ENCODE data around the gene TMEM204. TPM values are rescaled to one million over a fixed set of nuclear protein-coding genes. Genes with fewer than 3 reads are reported as not detected.

Gene TMEM204
- total RNA-seq, 1 experiment from 2014 or later = not detected

GRCh38 chr16:1540556-1540855 is 7.0 kb downstream of the TMEM204 start:
- H3K4me3 ChIP-seq = no peak overlapping the region
- H3K4me2 ChIP-seq = no peak overlapping the region
- no peak for TF ChIP-seq CTCF (conservative IDR thresholded peaks at IDR 0.05)
- TF ChIP-seq EZH2 (IDR thresholded peaks at IDR 0.05; ENCODE audit: low read depth) = no peak
- DNase-seq = no peak
- no peaks in the 10 kb centered on the region for H3K9me3 ChIP-seq (ENCODE audit: insufficient read depth, low read depth)
- H3K4me1 ChIP-seq (replicated peaks; ENCODE audit: insufficient read depth) = peaks cover 20% of the 10 kb centered on the region
- CTCF ChIA-PET = no interaction called here
- POLR2A ChIA-PET (ENCODE audit: unreplicated experiment) = no interaction called here
- intact Hi-C loops (cut with micrococcal nuclease; ENCODE audit: unreplicated experiment) = loop anchor here (5.0 kb wide), 1 partner anchor 72 kb away; the partner anchor contains the start of genes CRAMP1 and IFT140
- H4K20me1 ChIP-seq (ENCODE audit: insufficient read depth) = no peaks in the 10 kb centered on the region
- H3K27ac ChIP-seq = no peak overlapping the region
- no peaks in the 10 kb centered on the region for H3K36me3 ChIP-seq (ENCODE audit: low read depth)
- no peaks in the 10 kb centered on the region for H3K79me2 ChIP-seq (ENCODE audit: low read depth)
- no peak overlapping the region for H2AFZ ChIP-seq
- no TSS peak for BruUV-seq (replicated peaks)
- no peaks in the 10 kb centered on the region for H3K27me3 ChIP-seq (ENCODE audit: insufficient read depth, low read depth)
- H3K9me2 ChIP-seq (ENCODE audit: insufficient read depth) = no peaks in the 10 kb centered on the region
- peaks cover 9% of the 10 kb centered on the region for H3F3A ChIP-seq (ENCODE audit: insufficient read depth, low read depth)

GRCh38 chr16:1541293-1542165 is 8.1 kb downstream of the TMEM204 start:
- Histone ChIP-seq H3K4me3 (no peak overlapping the region), H3K4me1 (replicated peaks; ENCODE audit: insufficient read depth) (peaks cover 20% of the 10 kb centered on the region), H3F3A (ENCODE audit: insufficient read depth, low read depth) (peaks cover 9% of the 10 kb centered on the region), H3K27me3 (ENCODE audit: insufficient read depth, low read depth) (no peaks in the 10 kb centered on the region), H3K9me2 (ENCODE audit: insufficient read depth) (no peaks in the 10 kb centered on the region), H4K20me1 (ENCODE audit: insufficient read depth) (no peaks in the 10 kb centered on the region), H3K9me3 (ENCODE audit: insufficient read depth, low read depth) (no peaks in the 10 kb centered on the region), H3K79me2 (ENCODE audit: low read depth) (no peaks in the 10 kb centered on the region), H3K27ac (no peak overlapping the region), H3K36me3 (ENCODE audit: low read depth) (no peaks in the 10 kb centered on the region), H2AFZ (no peak overlapping the region), H3K4me2 (no peak overlapping the region)
- TF ChIP-seq EZH2 (IDR thresholded peaks at IDR 0.05; ENCODE audit: low read depth) (no peak), CTCF (conservative IDR thresholded peaks at IDR 0.05) (no peak)
- ChIA-PET CTCF (no interaction called here), POLR2A (ENCODE audit: unreplicated experiment) (no interaction called here)
- intact Hi-C loops (cut with micrococcal nuclease; ENCODE audit: unreplicated experiment) = loop anchor here (5.0 kb wide), 1 partner anchor 71 kb away; the partner anchor contains the start of genes CRAMP1 and IFT140
- BruUV-seq (replicated peaks) = no TSS peak
- DNase-seq = peak in 1 of 2 experiments; percentile 26

- Histone ChIP-seq H3K4me3 (no peak overlapping the region), H3K36me3 (ENCODE audit: low read depth) (no peaks in the 10 kb centered on the region), H4K20me1 (ENCODE audit: insufficient read depth) (no peaks in the 10 kb centered on the region), H3K4me1 (replicated peaks; ENCODE audit: insufficient read depth) (peaks cover 20% of the 10 kb centered on the region), H3K4me2 (no peak overlapping the region), H3K27me3 (ENCODE audit: insufficient read depth, low read depth) (no peaks in the 10 kb centered on the region), H3K9me3 (ENCODE audit: insufficient read depth, low read depth) (no peaks in the 10 kb centered on the region), H2AFZ (no peak overlapping the region), H3F3A (ENCODE audit: insufficient read depth, low read depth) (peaks cover 9% of the 10 kb centered on the region), H3K9me2 (ENCODE audit: insufficient read depth) (no peaks in the 10 kb centered on the region), H3K27ac (no peak overlapping the region), H3K79me2 (ENCODE audit: low read depth) (no peaks in the 10 kb centered on the region)
- DNase-seq = no peak
- no TSS peak for BruUV-seq (replicated peaks)
- TF ChIP-seq EZH2 (IDR thresholded peaks at IDR 0.05; ENCODE audit: low read depth) (no peak), CTCF (conservative IDR thresholded peaks at IDR 0.05) (no peak)
- ChIA-PET CTCF (no interaction called here), POLR2A (ENCODE audit: unreplicated experiment) (no interaction called here)
- intact Hi-C loops (cut with micrococcal nuclease; ENCODE audit: unreplicated experiment) = loop anchor here (5.0 kb wide), 1 partner anchor 70 kb away; the partner anchor contains the start of genes CRAMP1 and IFT140
Observed at GRCh38 chr16:1542166-1542500, 8.7 kb downstream of the TMEM204 start.

All from PC-9 (cell line).